ENCODE results near the gene FYCO1.
"Not testable (repeated sequence)": the region's sequence is repeated elsewhere in the genome, so short reads cannot be mapped to it uniquely, and the experiment has no call there.

The FYCO1 gene

DNA sequence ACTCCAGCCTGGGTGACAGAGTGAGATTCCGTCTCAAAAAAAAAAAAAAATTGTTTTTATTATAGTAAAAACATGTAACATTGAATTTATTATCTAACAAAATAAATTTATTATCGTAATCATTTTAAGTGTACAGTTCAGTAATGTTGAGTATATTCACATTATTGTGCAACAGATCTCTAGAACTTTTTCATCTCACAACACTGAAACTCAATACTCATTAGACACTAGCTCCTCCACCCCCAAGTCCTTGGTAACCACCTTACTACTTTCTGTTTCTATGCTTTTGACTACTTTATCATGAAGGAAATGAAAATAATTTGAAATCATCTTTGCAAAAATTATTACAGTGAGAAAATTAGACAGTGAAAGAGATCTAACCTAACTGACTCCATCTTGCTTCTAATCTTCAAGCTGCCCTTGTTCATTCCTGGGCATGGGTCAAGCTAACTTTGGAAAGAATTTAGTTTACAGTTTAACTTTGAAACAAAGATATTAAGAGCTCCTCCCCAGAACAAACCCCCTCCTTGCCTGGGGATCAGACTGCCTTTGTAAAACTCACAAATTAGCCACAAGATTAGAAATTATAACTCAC, 15.0 kb upstream of the FYCO1 start:
- in situ Hi-C loops (cut with MboI; ENCODE audit: low sequenced_read_pairs) = no loop called here

DNA sequence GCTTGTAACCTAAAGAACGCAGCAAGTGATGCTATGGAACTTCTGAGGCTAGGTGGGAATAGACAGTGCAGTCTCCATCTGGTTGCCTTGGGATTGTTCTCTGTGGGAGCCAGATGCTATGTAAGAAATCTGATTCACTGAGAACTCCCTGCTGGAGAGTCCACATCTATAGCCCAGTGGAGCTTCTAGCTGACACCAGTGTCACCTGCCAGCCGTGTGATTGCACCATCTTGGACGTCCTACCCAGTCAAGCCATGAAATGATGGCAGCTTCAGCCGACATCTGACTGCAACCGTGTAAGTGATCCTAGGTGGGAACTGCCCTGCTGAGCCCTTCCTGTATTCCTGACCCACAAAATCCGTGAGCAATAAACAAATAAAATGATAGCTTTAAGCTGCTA, 12.4 kb upstream of the FYCO1 start:
- in situ Hi-C loops (cut with MboI; ENCODE audit: low sequenced_read_pairs) = no loop called here

DNA sequence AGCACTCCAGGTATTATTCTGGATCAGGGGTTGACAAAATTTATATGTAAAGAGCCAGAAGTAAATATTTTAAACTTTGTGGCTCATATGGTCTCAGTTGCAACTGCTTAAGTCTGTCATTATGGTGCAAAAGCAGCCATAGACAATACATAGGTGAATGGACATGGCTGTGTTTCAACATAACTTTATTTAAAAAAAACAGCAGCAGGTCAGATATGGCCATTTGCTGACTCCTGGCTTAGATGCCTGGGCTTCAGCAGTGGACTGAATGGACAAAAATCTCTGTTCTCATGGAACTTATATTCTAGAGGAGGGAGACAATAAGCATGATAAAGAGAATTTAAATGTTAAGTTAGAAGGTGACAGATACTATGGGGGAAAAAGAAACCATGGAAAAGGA, 11.7 kb upstream of the FYCO1 start:
- in situ Hi-C loops (cut with MboI; ENCODE audit: low sequenced_read_pairs) = no loop called here

DNA sequence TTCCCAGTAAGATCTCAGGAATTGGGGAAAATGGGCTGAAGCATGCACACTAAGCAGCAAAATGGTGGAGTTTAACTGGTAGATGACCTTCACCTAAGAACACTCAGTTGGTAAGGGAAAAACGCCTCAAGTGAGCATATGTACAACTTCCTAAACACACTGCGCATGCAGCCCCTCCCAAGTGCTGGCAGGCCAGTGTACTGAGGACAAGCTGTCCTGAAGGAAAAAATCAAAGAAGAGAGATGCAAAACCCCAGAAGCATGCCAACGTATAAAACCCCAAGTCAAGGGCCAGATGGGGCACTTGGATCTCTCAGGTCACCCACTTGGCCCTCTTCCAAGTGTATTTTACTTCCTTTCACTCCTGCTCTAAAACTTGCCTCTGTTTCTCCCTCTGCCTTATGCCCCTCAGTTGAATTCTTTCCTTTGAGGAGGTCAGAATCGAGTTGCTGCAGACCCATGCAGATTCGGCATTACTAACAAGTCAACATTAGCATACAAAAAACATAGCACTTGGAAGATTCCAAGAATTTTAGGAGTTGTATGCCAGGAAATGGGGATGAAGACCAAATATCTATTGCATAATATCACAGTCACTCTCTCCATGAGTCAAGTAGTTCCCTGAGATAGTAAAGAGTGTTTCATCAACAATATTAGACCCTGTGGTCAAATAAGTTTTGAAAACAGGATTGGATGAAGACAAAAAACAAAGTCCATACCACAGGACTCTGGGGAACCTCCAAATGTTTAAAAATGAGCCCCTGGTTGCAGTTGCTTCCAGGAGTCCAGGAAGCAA, 10.8 kb upstream of the FYCO1 start:
- in situ Hi-C loops (cut with MboI; ENCODE audit: low sequenced_read_pairs) = no loop called here

- in situ Hi-C loops (cut with MboI; ENCODE audit: low sequenced_read_pairs) = not testable (repeated sequence)
Observed at GRCh38 chr3:46003706-46004105, 8.1 kb upstream of the FYCO1 start.

DNA sequence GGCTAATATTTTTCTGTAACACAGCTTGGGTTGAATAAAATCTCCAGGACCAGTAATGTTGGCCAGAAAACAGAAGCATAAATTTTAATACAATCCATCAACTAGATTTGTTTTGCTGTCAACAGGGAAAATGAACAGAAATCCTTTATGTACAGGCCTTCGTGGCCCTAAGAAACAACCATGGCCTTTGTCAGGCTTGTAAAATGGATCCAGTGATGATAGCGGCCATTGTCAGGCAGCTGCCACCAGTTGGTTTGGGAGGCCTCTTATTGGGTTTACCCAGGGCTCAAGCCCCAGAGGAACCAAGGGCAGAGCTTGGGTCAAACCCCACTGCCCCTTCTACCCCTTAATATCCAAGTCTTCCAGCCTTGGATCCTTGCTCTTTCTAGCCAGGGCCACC, 5.6 kb upstream of the FYCO1 start:
- in situ Hi-C loops (cut with MboI; ENCODE audit: low sequenced_read_pairs) = no loop called here

- in situ Hi-C loops (cut with MboI; ENCODE audit: low sequenced_read_pairs) = no loop called here
Observed at GRCh38 chr3:45997942-45998341, 2.3 kb upstream of the FYCO1 start.

GRCh38 chr3:45997499-45997898, 1.9 kb upstream of the FYCO1 start:
- in situ Hi-C loops (cut with MboI; ENCODE audit: low sequenced_read_pairs) = not testable (repeated sequence)

GRCh38 chr3:45994419-45995235, 997 bp downstream of the FYCO1 start:
- in situ Hi-C loops (cut with MboI; ENCODE audit: low sequenced_read_pairs) = no loop called here

DNA sequence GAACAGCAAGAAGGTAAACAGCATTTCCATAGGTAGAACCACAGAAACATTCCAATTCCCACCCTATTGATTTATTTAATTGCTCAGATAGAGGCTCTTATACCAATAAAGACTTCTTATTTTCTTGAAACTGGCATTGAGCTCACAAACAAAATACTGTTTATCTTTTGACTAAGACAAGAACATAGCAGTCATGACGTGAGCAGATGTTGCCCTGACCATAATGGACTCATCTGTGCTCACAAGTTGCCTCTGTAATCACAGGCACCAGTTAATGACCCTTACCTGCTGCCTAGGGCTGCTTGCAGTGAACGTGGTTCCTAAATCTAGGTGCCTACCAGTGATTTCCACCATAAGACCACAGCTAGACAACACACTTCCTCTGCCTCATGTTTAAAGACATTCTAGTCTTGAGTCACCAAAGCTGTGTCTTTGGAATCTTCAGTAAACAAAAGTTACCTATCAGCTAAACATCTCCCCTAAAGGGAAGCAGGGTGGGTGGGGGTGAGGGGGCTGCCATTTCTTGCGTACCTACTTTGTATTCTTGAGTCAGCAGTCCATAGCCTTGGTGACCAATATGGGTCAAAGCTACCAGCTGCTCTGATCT, 2.1 kb downstream of the FYCO1 start:
- in situ Hi-C loops (cut with MboI; ENCODE audit: low sequenced_read_pairs) = no loop called here

DNA sequence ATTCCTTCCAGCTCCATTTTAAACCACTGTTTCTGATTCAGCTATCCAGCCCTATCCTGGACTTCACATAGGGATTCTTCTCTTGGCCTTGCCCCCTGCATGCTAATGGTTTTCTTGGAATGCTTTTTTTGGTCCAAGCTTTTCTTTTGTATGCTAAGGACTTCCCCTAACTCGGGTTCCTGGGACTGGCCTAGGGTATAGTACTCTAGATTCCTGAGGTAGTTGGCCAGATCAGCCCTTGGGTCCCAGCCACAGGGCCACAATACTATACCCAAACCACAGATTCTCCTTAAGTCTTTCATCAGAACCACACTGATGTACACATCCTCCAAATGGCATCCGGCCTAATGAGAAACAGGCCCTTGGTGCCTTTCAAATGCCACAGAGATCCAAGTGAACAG, 2.8 kb downstream of the FYCO1 start:
- in situ Hi-C loops (cut with MboI; ENCODE audit: low sequenced_read_pairs) = no loop called here

DNA sequence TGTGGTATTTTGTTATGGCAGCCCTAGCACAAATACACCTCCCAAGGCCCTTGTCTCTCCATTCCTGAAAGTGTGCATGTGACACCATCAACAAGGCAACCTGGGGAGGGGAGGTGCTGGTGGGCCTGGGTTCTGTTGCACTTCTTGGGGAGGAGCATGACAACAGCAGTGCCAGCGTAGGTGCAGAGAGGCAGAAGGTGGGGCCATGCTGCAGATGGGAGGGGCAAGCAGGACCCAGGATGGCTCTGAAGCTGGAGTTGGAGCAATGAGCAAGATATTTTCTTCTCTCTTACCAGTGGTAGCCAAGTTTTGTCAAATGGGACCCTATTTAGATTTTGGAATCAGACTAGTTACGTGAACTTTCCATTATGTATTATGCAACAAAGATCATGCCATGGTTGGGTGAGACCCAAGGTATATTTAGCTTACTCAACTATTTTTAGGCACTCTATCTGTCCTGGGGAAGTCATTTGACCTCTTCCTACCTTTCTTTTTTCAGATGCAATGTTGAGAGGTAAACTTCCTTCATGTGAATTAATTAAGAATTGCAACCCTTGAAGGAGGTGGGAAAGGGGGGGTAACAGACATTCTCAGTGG, 3.4 kb downstream of the FYCO1 start:
- in situ Hi-C loops (cut with MboI; ENCODE audit: low sequenced_read_pairs) = no loop called here

GRCh38 chr3:45991341-45991740, 4.3 kb downstream of the FYCO1 start:
- in situ Hi-C loops (cut with MboI; ENCODE audit: low sequenced_read_pairs) = no loop called here

- in situ Hi-C loops (cut with MboI; ENCODE audit: low sequenced_read_pairs) = no loop called here
Observed at GRCh38 chr3:45990181-45990580, 5.4 kb downstream of the FYCO1 start.

GRCh38 chr3:45988804-45989203, 6.8 kb downstream of the FYCO1 start:
- in situ Hi-C loops (cut with MboI; ENCODE audit: low sequenced_read_pairs) = no loop called here

- in situ Hi-C loops (cut with MboI; ENCODE audit: low sequenced_read_pairs) = no loop called here
Observed at GRCh38 chr3:45988362-45988761, 7.3 kb downstream of the FYCO1 start.

DNA sequence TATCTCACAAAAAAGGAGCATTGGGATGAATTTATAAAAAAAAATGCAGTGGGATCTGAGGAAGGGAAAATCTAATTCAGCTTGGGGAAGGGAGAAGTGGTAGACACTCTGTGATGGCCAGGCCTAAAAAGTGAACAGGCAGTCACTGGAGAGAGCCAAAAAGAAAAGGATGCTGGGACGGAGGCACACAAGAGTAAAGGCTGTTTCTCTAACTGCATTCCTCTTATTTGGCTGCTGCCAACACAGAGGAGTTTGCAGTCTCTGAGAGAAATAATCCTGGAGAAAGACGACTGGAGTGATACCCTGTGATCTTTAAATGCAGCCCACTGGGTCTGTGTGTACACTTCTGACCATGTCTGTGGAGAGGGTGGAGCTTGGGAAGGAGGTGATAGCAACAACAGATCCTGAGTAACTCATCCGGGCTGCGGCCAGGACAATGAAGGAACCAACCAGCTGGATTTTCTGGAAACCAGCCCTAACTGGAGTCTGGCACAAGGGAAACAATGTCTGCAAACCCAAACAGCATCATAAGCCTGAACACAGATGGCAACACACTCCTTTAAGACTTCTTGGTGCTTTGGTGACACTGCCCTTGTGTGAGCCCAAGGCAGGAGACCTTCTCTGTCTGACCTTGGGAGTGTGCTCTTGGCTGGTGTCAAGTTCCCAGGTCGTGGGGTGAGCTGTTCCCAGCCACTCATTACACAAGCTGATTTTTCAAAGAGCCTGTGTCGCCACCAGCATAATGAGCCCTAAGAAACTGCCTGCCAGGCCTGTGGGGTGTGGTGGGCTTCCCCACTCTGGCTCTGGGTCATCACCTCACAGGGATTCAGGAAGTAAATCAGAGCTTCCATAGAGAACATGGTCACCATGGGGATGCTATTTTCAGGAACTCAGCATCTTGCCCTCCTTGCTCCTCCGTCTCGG, 8.0 kb downstream of the FYCO1 start:
- in situ Hi-C loops (cut with MboI; ENCODE audit: low sequenced_read_pairs) = no loop called here

GRCh38 chr3:45986303-45986982, 9.2 kb downstream of the FYCO1 start:
- in situ Hi-C loops (cut with MboI; ENCODE audit: low sequenced_read_pairs) = no loop called here

GRCh38 chr3:45985532-45986302, 9.9 kb downstream of the FYCO1 start:
- in situ Hi-C loops (cut with MboI; ENCODE audit: low sequenced_read_pairs) = no loop called here

Data from HL-60/S4 (cell line).